Measurements from ENCODE around the gene MYO1F.
A peak's percentile ranks its signal among the peaks of the same experiment; 100 is the strongest.

MYO1F gene

GRCh38 chr19:8512115-8512967, 64.9 kb downstream of the MYO1F start:
- no peak overlapping the region for H3K4me3 ChIP-seq (ENCODE audit: low read depth, low read length)
- TF ChIP-seq CTCF (IDR thresholded peaks at IDR 0.05; ENCODE audit: borderline replicate concordance, insufficient read depth, low read depth, low read length), result no peak

GRCh38 chr19:8511573-8512101, 65.6 kb downstream of the MYO1F start:
- peak; percentile 12; the same call in 1 of the 2 replicates for TF ChIP-seq CTCF (IDR thresholded peaks at IDR 0.05; ENCODE audit: borderline replicate concordance, insufficient read depth, low read depth, low read length)
- H3K4me3 ChIP-seq (ENCODE audit: low read depth, low read length), result no peak overlapping the region

GRCh38 chr19:8510589-8511115, 66.6 kb downstream of the MYO1F start:
- H3K4me3 ChIP-seq (ENCODE audit: low read depth, low read length), result no peak overlapping the region
- TF ChIP-seq CTCF (IDR thresholded peaks at IDR 0.05; ENCODE audit: borderline replicate concordance, insufficient read depth, low read depth, low read length), result no peak

- TF ChIP-seq CTCF (IDR thresholded peaks at IDR 0.05; ENCODE audit: borderline replicate concordance, insufficient read depth, low read depth, low read length), result no peak
- H3K4me3 ChIP-seq (ENCODE audit: low read depth, low read length), result no peak overlapping the region
Observed at GRCh38 chr19:8506402-8506957, 70.8 kb downstream of the MYO1F start.

- H3K4me3 ChIP-seq (ENCODE audit: low read depth, low read length), result peak overlapping the region; percentile 67
Observed at GRCh38 chr19:8505680-8506401, 71.4 kb downstream of the MYO1F start.

GRCh38 chr19:8504919-8505318, 72.3 kb downstream of the MYO1F start:
- TF ChIP-seq CTCF (IDR thresholded peaks at IDR 0.05; ENCODE audit: borderline replicate concordance, insufficient read depth, low read depth, low read length), result no peak
- no peak overlapping the region for H3K4me3 ChIP-seq (ENCODE audit: low read depth, low read length)

More at GRCh38 chr19:8505680-8506401, 71.4 kb downstream of the MYO1F start:
- peak; percentile 83 for TF ChIP-seq CTCF (IDR thresholded peaks at IDR 0.05; ENCODE audit: borderline replicate concordance, insufficient read depth, low read depth, low read length)

Data from GM12875 (cell line).